Pons (tissue), 1 donor: ENCODE data around the gene ZNF304.
A peak's percentile ranks its signal among the peaks of the same experiment; 100 is the strongest.
"Not testable (repeated sequence)": the region's sequence is repeated elsewhere in the genome, so short reads cannot be mapped to it uniquely, and the experiment has no call there.

ENCODE experiments used
- DNase-seq: peaks from one replicate; pipeline ENCODE4 v3.0.0-alpha.2; 2016; ENCODE audit warnings: low spot score

The ZNF304 gene

DNA sequence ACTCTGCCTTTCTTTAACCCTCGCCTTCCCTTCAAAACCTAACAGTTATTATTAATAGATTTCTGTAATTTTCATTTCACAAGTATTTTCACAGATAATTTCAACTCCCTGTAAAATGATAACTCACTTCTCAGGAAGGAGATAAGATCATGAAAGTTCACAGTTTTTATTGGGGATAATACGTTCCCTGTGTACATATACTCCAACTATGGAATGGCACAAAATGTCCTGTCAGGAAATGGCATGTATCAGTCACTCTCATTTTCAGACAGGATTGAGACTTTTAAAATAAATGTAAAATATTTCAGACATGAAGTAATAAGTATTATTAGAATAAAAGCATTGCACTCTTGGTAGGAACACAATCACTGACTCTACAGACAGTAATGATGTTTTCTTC lies 11.3 kb downstream of the ZNF304 start:
- no peak for DNase-seq

DNA sequence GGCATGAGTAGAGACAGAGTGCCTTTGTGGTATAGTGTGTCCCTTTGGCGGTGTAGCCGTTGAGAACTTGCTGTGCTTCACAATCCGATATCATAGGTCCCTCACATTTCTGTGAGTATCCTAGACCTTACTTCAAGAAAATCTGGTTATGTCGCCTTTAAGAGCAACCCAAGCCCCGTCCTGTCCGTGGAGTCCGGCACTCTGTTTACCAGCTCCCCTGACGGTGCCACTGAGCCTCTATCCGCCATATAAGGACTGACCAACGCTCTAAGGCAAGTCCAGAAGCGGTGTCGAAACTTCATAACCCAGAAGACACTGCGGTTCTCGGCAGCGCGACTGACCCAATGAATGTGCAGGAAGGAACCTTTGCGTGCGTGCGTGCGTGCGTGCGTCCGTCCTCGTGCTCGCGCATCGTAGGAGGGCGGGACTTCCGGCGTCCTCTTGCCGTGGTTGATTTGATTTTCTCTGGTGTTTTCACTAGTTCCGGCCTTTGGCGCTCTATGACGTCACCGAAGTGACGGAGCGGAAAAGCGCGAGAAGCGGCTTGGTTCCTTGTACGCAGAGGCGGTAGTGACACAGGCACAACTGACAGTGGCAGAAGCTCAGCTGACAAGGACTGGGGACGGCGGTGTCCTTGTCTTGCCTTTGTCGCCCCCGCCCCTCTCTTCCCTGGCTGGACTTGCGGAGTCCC lies 12.1 kb downstream of the ZNF304 start, which contains the start of the genes TRAPPC2B and ZNF547:
Gene TRAPPC2B, plus strand, starts transcription at position 555 of the 691 bp plus-strand sequence. CDS start 1,283 bp downstream, outside the sequence.
Gene ZNF547, plus strand, starts transcription at position 555 of the 691 bp plus-strand sequence. CDS start 5,005 bp downstream, outside the sequence.
- DNase-seq = peak; percentile 98

DNA sequence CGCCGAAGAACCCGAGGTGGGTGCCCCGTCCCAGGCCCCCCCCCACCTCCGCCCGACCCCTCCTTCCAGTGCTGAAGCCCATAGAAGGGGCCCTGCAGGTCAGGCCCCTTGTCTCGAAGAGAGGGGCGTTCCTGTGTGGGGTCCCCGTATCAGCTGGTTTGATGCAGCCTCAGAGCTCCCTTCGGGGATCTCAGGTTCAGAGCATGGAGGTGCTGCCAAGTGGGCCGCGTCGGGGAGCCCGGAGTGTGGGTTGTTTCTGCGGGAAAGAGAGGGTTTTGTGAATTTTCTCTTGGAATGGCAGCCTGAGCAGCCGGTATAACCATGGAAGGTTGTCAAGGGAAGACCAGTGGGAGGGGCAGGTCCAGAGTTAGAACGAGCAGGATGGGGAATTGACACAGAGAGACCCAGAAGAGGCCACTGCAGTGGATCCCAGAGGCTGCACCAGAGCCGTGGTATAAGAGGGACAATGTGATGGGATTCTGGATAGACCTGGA lies 12.7 kb downstream of the ZNF304 start:
- peak; percentile 4 for DNase-seq

DNA sequence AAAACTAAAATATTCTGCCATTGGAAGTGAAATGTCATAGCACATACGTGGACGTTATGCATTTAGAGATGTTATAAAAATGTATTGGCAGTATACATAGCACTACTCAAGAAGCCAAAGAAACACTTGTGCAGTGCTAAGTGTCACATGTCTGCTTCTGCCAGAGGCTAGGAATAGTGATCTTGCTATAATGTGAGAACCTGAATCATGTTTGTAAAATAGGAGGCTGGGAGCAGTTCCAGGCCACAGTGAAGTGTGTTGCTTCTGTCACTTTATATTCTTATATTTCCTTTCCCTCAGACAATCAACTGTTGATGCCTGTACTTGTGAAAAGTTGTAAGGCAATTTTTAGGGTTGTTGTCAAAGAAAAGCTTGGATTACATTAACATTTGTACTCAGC lies 15.7 kb downstream of the ZNF304 start:
- no peak for DNase-seq

DNA sequence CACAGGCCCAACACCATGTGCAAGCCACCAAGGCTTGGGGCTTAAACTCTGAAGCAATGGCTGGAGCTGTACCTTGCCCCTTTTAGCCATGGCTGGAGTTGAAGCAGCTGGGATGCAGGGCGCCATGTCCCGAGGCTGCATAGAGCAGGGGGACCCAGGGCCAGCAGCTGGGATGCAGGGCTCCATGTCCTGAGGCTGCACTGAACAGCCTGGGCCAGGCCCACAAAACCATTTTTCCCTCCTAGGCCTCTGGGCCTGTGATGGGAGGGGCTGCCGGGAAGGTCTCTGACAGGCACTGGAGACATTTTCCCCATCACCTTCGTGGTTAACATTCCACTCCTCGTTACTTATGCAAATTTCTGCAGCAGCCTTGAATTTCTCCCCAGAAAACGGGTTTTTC lies 23.1 kb downstream of the ZNF304 start:
- no peak for DNase-seq

DNA sequence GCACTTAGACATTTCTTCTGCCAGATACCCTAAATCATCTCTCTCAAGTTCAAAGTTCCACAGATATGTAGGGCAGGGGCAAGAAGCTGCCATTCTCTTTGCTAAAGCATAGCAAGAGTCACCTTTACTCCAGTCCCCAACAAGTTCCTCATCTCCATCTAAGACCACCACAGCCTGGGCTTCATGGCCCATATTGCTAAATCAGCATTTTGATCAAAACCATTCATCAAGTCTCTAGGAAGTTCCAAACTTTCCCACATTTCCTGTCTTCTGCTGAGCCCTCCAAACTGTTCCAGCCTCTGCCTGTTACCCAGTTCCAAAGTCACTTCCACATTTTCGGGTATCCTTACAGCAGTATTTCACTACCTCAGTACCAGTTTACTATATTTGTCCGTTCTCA lies 23.6 kb downstream of the ZNF304 start:
- not testable (repeated sequence) for DNase-seq

DNA sequence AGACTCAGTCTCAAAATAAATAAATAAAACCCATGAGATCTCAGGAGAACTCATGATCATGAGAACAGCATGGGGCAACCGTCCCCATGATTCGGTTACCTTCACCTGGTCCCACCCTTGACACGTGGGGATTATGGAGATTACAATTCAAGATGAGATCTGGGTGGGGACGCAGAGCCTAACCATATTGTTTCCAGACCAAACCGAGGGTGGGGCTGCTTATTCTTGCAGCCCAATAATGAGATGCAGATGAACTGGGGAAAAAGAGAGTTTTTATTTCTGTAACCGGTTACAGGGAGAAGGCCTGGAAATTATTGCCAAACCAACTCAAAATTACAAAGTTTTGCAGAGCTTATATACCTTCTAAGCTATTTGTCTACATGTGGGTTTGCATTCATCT lies 25.1 kb downstream of the ZNF304 start:
- DNase-seq = no peak

DNA sequence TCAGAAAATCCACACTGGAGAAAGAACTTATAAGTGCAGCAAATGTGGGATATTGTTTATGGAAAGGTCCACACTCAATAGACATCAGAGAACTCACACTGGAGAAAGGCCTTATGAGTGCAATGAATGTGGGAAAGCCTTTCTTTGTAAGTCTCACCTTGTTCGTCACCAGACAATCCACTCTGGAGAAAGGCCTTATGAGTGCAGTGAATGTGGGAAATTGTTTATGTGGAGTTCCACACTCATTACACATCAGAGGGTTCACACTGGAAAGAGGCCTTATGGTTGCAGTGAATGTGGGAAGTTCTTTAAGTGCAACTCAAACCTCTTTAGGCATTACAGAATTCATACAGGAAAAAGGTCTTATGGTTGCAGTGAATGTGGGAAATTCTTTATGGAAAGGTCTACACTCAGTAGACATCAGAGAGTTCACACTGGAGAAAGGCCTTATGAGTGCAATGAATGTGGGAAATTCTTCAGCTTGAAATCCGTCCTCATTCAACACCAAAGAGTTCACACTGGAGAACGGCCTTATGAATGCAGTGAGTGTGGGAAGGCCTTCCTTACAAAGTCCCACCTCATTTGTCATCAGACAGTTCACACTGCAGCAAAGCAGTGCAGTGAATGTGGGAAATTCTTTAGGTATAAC lies 26.6 kb downstream of the ZNF304 start:
- no peak for DNase-seq

DNA sequence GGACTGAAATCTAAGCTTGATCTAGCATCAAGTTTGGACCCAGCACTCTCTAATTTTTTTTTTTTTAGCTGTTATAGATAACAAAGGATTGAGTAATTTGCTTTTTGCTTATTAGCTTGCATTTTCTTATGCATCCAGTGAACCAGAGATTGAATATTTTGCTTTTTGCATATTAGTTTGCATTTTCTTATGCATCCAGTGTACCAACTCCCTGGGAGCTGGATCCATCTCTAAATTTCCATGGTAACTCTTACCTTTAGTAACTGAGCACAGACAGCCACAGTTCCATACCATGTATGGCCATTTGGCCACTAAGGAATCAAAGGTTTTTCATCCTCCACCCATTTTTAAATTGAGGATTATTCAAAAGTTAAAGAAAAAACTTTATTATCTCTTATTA lies 29.9 kb downstream of the ZNF304 start:
- no peak for DNase-seq

DNA sequence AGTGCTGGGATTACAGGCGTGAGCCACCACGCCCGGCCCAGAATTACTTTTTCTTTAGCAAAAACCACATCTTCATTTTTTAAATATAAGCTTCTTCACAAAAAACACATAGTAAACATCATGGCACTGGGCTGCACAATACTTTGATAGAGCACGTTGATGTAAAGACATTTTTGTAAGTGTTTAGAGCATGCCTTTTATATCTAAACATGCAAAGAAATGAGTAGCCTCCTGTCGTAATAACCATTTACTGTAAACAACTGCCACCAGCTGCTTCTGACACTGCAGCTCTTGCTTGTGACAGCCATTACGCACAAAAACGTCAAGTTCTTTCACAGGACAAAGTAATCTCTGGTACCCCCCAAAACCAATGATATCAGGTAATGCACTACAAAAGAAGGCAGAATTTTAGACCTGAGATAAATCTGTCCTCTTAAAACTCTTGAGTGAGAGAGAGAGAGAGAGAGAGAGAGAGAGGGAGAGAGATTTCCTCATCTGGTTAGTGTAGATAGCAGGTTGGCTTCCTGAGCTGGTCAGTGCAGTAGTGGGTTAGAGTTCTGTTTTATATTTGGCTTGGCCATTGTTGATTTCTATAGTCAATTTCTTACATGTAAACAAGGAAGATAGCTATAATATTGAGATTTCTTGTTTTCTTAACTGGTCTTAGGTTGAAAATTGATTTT lies 31.9 kb downstream of the ZNF304 start:
- no peak for DNase-seq

DNA sequence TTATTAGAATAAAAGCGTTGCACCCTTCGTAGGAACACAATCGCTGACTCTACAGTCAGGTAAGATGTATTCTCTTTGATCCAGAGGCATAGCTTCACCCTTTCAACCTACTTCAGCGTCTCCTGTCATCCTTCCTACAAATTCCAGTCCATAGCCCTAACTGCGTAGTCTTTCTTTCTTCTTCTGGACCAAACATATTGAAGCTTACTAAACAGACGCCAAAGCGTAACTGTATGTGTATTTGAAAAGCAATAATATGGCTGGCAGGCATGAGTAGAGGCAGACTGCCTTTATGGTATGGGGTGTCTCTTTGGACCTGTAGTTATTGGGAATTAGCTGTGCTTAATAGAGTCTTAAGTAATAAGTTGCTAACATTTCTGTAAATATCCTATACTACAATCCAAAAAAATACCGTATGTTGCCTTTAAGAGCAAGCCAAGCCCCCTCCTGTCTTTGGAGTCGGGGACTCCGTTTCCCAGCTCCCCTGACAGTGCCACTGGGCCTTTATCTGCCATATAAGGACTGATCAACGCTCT lies 38.2 kb downstream of the ZNF304 start:
- no peak for DNase-seq

DNA sequence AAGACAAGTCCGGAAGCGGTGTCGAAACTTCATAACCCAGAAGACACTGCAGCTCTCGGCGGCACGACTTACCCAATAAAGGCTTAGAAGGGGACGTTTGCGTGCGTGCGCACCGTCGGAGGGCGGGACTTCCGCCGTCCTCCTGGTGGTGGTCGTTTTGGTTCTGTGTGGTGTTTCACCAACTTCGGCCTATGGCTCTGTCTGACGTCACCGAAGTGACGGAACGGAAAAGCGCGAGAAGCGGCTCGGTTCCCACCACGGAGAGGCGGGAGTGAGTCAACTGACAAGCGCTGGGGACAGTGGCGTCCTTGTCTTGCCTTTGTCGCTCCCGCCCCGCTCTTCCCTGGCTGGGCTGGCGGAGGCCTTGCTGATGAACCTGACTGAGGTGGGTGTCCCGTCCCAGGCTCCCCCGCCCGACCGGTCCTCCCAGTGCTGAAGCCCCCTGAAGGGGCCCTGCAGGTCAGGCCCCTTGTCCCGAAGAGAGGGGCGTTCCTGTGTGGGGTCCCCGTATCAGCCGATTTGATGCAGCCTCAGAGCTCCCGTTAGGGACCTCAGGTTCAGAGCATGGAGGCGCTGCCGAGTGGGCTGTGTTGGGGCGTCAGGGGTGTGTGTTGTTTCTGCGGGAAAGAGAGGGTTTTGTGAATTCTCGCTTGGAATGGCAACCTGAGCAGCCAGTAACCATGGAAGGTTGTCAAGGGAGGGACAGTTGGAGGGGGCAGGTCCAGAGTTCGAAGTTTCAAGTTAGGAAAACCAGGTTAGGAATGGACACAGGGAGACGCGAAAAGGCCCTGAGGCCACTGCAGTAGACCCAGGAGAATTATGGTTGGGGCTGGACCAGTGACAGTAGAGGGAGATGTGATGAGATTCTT lies 38.9 kb downstream of the ZNF304 start, which contains the start of gene ZNF548:
Gene ZNF548, plus strand, starts transcription at position 125 of the 869 bp plus-strand sequence. Its CDS starts 246 bp downstream, at position 371.
- peak; percentile 99 for DNase-seq

DNA sequence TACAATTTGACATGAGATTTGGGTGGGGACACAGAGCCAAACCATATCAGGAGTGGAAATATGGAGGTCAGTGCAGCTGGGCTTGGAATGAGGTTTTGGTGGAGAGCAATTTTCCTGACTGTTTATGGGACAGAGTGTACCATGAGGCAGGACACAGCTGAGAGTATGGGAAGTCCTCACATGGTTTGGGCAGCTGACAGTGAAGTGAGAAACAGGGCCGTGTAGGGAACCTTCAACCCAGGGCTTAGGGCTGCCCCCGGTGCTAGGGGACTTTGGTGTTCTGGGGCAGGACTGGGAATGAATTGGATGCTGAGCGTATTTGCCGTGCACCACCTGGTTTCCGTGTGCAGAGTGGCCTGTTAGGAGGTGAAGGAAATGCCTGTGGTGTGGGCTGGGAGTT lies 44.6 kb downstream of the ZNF304 start:
- DNase-seq = no peak

DNA sequence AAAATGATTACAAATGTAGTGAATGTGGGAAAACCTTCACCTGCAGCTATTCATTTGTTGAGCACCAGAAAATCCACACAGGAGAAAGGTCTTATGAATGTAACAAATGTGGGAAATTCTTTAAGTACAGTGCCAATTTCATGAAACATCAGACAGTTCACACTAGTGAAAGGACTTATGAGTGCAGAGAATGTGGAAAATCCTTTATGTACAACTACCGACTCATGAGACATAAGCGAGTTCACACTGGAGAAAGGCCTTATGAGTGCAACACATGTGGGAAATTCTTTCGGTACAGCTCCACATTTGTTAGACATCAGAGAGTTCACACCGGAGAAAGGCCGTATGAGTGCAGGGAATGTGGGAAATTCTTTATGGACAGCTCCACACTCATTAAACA lies 47.8 kb downstream of the ZNF304 start:
- no peak for DNase-seq

DNA sequence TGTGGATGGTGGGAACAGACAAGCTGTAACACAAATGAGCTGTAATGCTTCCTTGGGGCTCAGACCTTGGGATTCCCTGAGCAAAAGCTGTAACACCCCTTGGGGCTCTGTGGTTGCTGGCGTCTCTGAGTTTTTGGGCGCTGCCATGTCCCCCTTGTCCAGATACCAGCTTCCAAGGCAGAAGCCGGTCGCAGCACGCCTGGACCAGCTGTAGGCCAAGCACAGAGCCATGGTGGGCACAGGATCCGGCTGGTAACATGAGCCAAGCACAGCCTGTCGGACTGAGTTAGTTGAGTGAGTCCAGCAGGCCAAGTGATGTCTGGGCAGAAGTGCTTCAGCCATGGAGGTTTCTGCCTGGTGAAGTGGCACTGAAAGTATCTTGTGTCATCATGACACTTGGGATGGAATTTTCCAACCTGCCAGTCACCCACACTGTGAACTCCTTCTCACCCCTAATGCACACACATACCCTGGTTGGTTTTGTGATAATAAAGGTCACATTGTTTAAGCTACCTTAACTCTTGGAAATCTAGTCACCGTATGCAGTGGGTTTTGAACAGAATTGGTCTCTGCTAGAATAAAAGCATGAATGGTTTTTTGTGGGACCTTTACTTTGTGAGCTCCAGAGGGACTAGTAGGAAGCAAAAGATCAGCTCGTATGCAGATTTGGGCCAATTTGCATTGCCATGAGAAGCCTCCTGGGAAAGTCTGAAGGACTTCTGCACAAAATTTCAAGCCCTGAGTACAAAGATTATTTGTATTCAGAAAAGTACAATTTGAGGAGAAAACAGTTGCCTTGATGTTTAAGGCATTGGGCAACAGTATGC lies 52.9 kb downstream of the ZNF304 start:
- no peak for DNase-seq

DNA sequence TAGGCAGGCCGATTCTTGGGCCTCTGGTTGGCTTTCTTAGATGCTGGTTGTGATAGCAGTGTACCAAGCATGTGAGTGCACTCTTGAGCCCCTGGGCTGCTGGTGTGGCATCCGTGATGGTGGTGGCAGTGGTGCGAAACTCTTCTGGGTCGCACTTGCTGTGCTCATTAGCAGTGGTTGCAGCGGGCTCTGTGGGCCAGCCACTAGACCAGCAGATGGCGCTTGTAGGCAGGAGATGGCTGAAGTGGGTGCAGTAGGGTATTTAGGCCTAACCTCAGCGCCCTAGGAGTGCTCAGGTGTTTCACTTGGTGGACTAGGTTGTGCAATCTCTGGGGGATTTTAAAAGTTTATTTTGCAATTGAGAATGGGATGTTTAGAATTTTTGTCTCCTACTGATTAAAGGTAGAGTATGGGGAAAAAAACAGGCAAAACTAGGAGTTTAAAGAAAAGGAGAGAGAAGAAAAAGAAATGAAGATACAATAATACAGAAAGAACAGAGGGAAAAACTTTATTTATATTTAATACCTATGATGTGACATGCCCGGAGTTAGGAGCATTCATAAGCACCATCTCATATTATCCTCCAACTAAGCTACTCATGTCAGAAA lies 55.5 kb downstream of the ZNF304 start:
- no peak for DNase-seq
